HL-60 (cell line): ENCODE results near the gene XPNPEP2.

Experiments used
- DNase-seq, 2 experiments: peaks; one replicate each; pipeline ENCODE4 v3.0.0-alpha.2; 2010 to 2020; ENCODE audit warnings: low read depth in 1 of 2, low spot score in 1 of 2
- H3K27ac ChIP-seq: fragments of 250-450 bp; sonication (Bioruptor Pico); replicated peaks from 2 replicates; pipeline ENCODE4 v1.5.1; 2020; ENCODE audit warnings: mild to moderate bottlenecking, moderate library complexity
- H3K27me3 ChIP-seq: fragments of 250-450 bp; sonication (Bioruptor Pico); 2 replicates; pipeline ENCODE4 v1.5.1; 2021; ENCODE audit warnings: mild to moderate bottlenecking, moderate library complexity; ENCODE audit not compliant: insufficient read depth, poor library complexity, severe bottlenecking
- H3K4me3 ChIP-seq: replicated peaks from 2 replicates; pipeline ENCODE4 v1.5.1; 2011; ENCODE audit warnings: mild to moderate bottlenecking, control low read depth, low read length; ENCODE audit not compliant: insufficient read depth
- CTCF ChIP-seq: IDR thresholded peaks from one replicate; pipeline ENCODE4 v1.5.1; 2011; ENCODE audit warnings: low read length, control low read depth, inconsistent platforms; ENCODE audit not compliant: insufficient read depth
- GABPA ChIP-seq: IDR thresholded peaks from 2 replicates; pipeline ENCODE4 v1.6.1; 2012; ENCODE audit warnings: low read depth
- POLR2AphosphoS5 ChIP-seq: IDR thresholded peaks from 2 replicates; pipeline ENCODE4 v1.6.1; 2012; ENCODE audit warnings: low read depth
- REST ChIP-seq: IDR thresholded peaks from 2 replicates; pipeline ENCODE4 v1.6.1; 2012; ENCODE audit warnings: low read depth; ENCODE audit not compliant: insufficient replicate concordance
- SPI1 ChIP-seq: IDR thresholded peaks from 2 replicates; pipeline ENCODE4 v1.6.1; 2012; ENCODE audit warnings: low read depth, mild to moderate bottlenecking, borderline replicate concordance

Gene XPNPEP2

GRCh38 chrX:129795584-129795983 is 56.8 kb downstream of the XPNPEP2 start:
- Histone ChIP-seq H3K27me3 (no peaks in the 10 kb centered on the region), H3K27ac (no peak overlapping the region), H3K4me3 (no peak overlapping the region)
- no peak for DNase-seq
- TF ChIP-seq SPI1: no peak
- no peak for TF ChIP-seq GABPA
- no peak for TF ChIP-seq CTCF
- TF ChIP-seq REST: no peak
- no peak; the same call in 1 of the 2 replicates for TF ChIP-seq POLR2AphosphoS5

- Histone ChIP-seq H3K27me3 (no peaks in the 10 kb centered on the region), H3K4me3 (no peak overlapping the region), H3K27ac (no peak overlapping the region)
- DNase-seq: no peak
- TF ChIP-seq CTCF (no peak), REST (no peak), POLR2AphosphoS5 (no peak), GABPA (no peak), SPI1 (no peak)
Observed at GRCh38 chrX:129797251-129797906, 58.6 kb downstream of the XPNPEP2 start.

GRCh38 chrX:129798456-129798855 is 59.7 kb downstream of the XPNPEP2 start:
- Histone ChIP-seq H3K27me3 (no peaks in the 10 kb centered on the region), H3K27ac (no peak overlapping the region), H3K4me3 (no peak overlapping the region)
- DNase-seq: no peak
- TF ChIP-seq POLR2AphosphoS5 (no peak), SPI1 (no peak), GABPA (no peak)

- no peak overlapping the region for H3K27ac ChIP-seq
- no peak overlapping the region for H3K4me3 ChIP-seq
- H3K27me3 ChIP-seq: no peaks in the 10 kb centered on the region
- no peak for TF ChIP-seq SPI1
- TF ChIP-seq GABPA: no peak
- no peak for DNase-seq
Observed at GRCh38 chrX:129798888-129799287, 60.1 kb downstream of the XPNPEP2 start.

GRCh38 chrX:129800186-129800585 is 61.4 kb downstream of the XPNPEP2 start:
- no peak overlapping the region for H3K4me3 ChIP-seq
- TF ChIP-seq SPI1 (no peak), GABPA (no peak), POLR2AphosphoS5 (no peak), CTCF (no peak), REST (no peak)
- H3K27ac ChIP-seq: no peak overlapping the region
- no peak for DNase-seq
- H3K27me3 ChIP-seq: no peaks in the 10 kb centered on the region
